Mesendoderm (in vitro differentiated cells): ENCODE results near the gene CD44.

Experiments used
- DNase-seq: peaks from one replicate; pipeline ENCODE4 v3.0.0; 2013
- H2AK5ac ChIP-seq: 2 replicates; pipeline ENCODE4 v1.6.1; 2013; ENCODE audit warnings: low read length, inconsistent platforms
- H2BK120ac ChIP-seq: 2 replicates; pipeline ENCODE4 v1.6.1; 2013; ENCODE audit warnings: low read depth, mild to moderate bottlenecking, low read length, moderate library complexity, mixed read lengths
- H2BK15ac ChIP-seq: replicated peaks from 2 replicates; pipeline ENCODE4 v1.6.1; 2013; ENCODE audit warnings: low read depth, mild to moderate bottlenecking, moderate library complexity
- H2BK5ac ChIP-seq: 2 replicates; pipeline ENCODE4 v1.6.1; 2013; ENCODE audit warnings: low read length, inconsistent platforms
- H3K18ac ChIP-seq: 2 replicates; pipeline ENCODE4 v1.6.1; 2013; ENCODE audit warnings: mild to moderate bottlenecking, low read length, mixed read lengths
- H3K23ac ChIP-seq: one replicate; pipeline ENCODE4 v1.6.1; 2013; ENCODE audit warnings: low read length
- H3K27ac ChIP-seq: 2 replicates; pipeline ENCODE4 v1.5.1; 2013; ENCODE audit warnings: low read depth, mild to moderate bottlenecking, inconsistent platforms, low read length, moderate library complexity
- H3K27me3 ChIP-seq: 2 replicates; pipeline ENCODE4 v1.6.1; 2013; ENCODE audit warnings: low read length, control low read depth, mild to moderate bottlenecking, inconsistent platforms; ENCODE audit not compliant: insufficient read depth, poor library complexity
- H3K36me3 ChIP-seq: 2 replicates; pipeline ENCODE4 v1.6.1; 2013; ENCODE audit warnings: low read length, inconsistent platforms; ENCODE audit not compliant: control insufficient read depth, insufficient read depth
- H3K4ac ChIP-seq: one replicate; pipeline ENCODE4 v1.6.1; 2013; ENCODE audit warnings: low read depth, mild to moderate bottlenecking, low read length, moderate library complexity
- H3K4me1 ChIP-seq: 2 replicates; pipeline ENCODE4 v1.6.1; 2013; ENCODE audit warnings: low read depth, low read length, inconsistent platforms; ENCODE audit not compliant: control insufficient read depth
- H3K4me2 ChIP-seq: 2 replicates; pipeline ENCODE4 v1.6.1; 2013; ENCODE audit warnings: low read length
- H3K4me3 ChIP-seq: 2 replicates; pipeline ENCODE4 v1.5.1; 2013; ENCODE audit warnings: mild to moderate bottlenecking, low read length
- H3K56ac ChIP-seq: one replicate; pipeline ENCODE4 v1.6.1; 2013; ENCODE audit warnings: low read length
- H3K79me1 ChIP-seq: 2 replicates; pipeline ENCODE4 v1.6.1; 2013; ENCODE audit warnings: low read length, inconsistent platforms
- H3K79me2 ChIP-seq: 2 replicates; pipeline ENCODE4 v1.6.1; 2013; ENCODE audit warnings: mild to moderate bottlenecking, low read length; ENCODE audit not compliant: control insufficient read depth, insufficient read depth
- H3K9ac ChIP-seq: 2 replicates; pipeline ENCODE4 v1.6.1; 2013; ENCODE audit warnings: low read length, inconsistent platforms
- H4K5ac ChIP-seq: one replicate; pipeline ENCODE4 v1.6.1; 2013; ENCODE audit warnings: low read length
- H4K8ac ChIP-seq: one replicate; pipeline ENCODE4 v1.6.1; 2013; ENCODE audit warnings: low read depth, mild to moderate bottlenecking, control low read depth, low read length, moderate library complexity
- WGBS: extraction: QIAGEN DNeasy Blood & Tissue Kit; methylation state at CpG from one replicate; pipeline ENCODE4 v1.1.7; 2013; ENCODE audit warnings: low lambda C conversion rate, missing lambda C conversion rate; ENCODE audit not compliant: insufficient coverage; ENCODE audit errors: extremely low coverage; 5-methylcytosine and 5-hydroxymethylcytosine counted together

Gene CD44

GRCh38 chr11:35262056-35262455 lies 123.1 kb downstream of the CD44 start:
- no peak overlapping the region for H2BK5ac ChIP-seq
- H3K79me2 ChIP-seq = no peaks in the 10 kb centered on the region
- no CpG with 5 or more reads among the region's 3 CpGs for WGBS
- H3K36me3 ChIP-seq = no peaks in the 10 kb centered on the region
- no peak overlapping the region for H2BK15ac ChIP-seq
- H3K9ac ChIP-seq = no peak overlapping the region
- no peak overlapping the region for H3K23ac ChIP-seq
- H3K79me1 ChIP-seq = no peaks in the 10 kb centered on the region
- H2AK5ac ChIP-seq = no peak overlapping the region
- H3K4me3 ChIP-seq = no peak overlapping the region
- no peak overlapping the region for H3K4me2 ChIP-seq
- H3K27ac ChIP-seq = no peak overlapping the region
- no peaks in the 10 kb centered on the region for H3K27me3 ChIP-seq
- H4K8ac ChIP-seq = no peak overlapping the region
- H2BK120ac ChIP-seq = no peak overlapping the region
- no peak overlapping the region for H3K56ac ChIP-seq
- no peak overlapping the region for H3K4ac ChIP-seq
- no peak for DNase-seq
- H3K4me1 ChIP-seq = no peaks in the 10 kb centered on the region
- no peak overlapping the region for H3K18ac ChIP-seq
- no peak overlapping the region for H4K5ac ChIP-seq

- Histone ChIP-seq H2BK15ac (no peak overlapping the region), H4K8ac (no peak overlapping the region), H2BK5ac (no peak overlapping the region), H4K5ac (no peak overlapping the region), H3K27ac (no peak overlapping the region), H3K79me2 (no peaks in the 10 kb centered on the region), H3K23ac (no peak overlapping the region), H3K4ac (no peak overlapping the region), H3K4me1 (no peaks in the 10 kb centered on the region), H3K27me3 (no peaks in the 10 kb centered on the region), H3K56ac (no peak overlapping the region), H2AK5ac (no peak overlapping the region), H3K4me3 (no peak overlapping the region), H3K9ac (no peak overlapping the region), H3K4me2 (no peak overlapping the region), H3K79me1 (no peaks in the 10 kb centered on the region), H3K36me3 (no peaks in the 10 kb centered on the region), H3K18ac (no peak overlapping the region), H2BK120ac (no peak overlapping the region)
- no peak for DNase-seq
Measured at GRCh38 chr11:35262735-35263134, 123.8 kb downstream of the CD44 start.

- Histone ChIP-seq H3K4ac (no peak overlapping the region), H3K36me3 (no peaks in the 10 kb centered on the region), H3K4me3 (no peak overlapping the region), H3K27ac (no peak overlapping the region), H4K8ac (no peak overlapping the region), H3K4me1 (no peaks in the 10 kb centered on the region), H3K79me2 (no peaks in the 10 kb centered on the region), H2BK15ac (no peak overlapping the region), H3K9ac (no peak overlapping the region), H3K56ac (no peak overlapping the region), H3K79me1 (no peaks in the 10 kb centered on the region), H2BK5ac (no peak overlapping the region), H3K4me2 (no peak overlapping the region), H3K18ac (no peak overlapping the region), H3K27me3 (no peaks in the 10 kb centered on the region), H2AK5ac (no peak overlapping the region), H2BK120ac (no peak overlapping the region), H3K23ac (no peak overlapping the region), H4K5ac (no peak overlapping the region)
- WGBS = no CpG with 5 or more reads among the region's 3 CpGs
- DNase-seq = no peak
Measured at GRCh38 chr11:35265755-35266454, 126.9 kb downstream of the CD44 start.

- Histone ChIP-seq H3K4me3 (no peak overlapping the region), H3K4ac (no peak overlapping the region), H2BK5ac (no peak overlapping the region), H3K27ac (no peak overlapping the region), H3K56ac (no peak overlapping the region), H3K79me1 (no peaks in the 10 kb centered on the region), H4K8ac (no peak overlapping the region), H3K4me2 (no peak overlapping the region), H3K36me3 (no peaks in the 10 kb centered on the region), H2AK5ac (no peak overlapping the region), H2BK15ac (no peak overlapping the region), H3K27me3 (no peaks in the 10 kb centered on the region), H4K5ac (no peak overlapping the region), H3K9ac (no peak overlapping the region), H2BK120ac (no peak overlapping the region), H3K23ac (no peak overlapping the region), H3K4me1 (no peaks in the 10 kb centered on the region), H3K79me2 (no peaks in the 10 kb centered on the region), H3K18ac (no peak overlapping the region)
- WGBS = no CpG with 5 or more reads among the region's 2 CpGs
- no peak for DNase-seq
Measured at GRCh38 chr11:35267504-35267903, 128.5 kb downstream of the CD44 start.

GRCh38 chr11:35270342-35270741 lies 131.4 kb downstream of the CD44 start:
- Histone ChIP-seq H3K4me2 (no peak overlapping the region), H3K79me2 (no peaks in the 10 kb centered on the region), H2BK120ac (no peak overlapping the region), H3K27ac (no peak overlapping the region), H2BK5ac (no peak overlapping the region), H2AK5ac (no peak overlapping the region), H3K23ac (no peak overlapping the region), H3K4me1 (peaks cover 2% of the 10 kb centered on the region), H3K27me3 (no peaks in the 10 kb centered on the region), H4K8ac (no peak overlapping the region), H3K18ac (no peak overlapping the region), H2BK15ac (no peak overlapping the region), H3K79me1 (no peaks in the 10 kb centered on the region), H3K9ac (no peak overlapping the region), H3K4me3 (no peak overlapping the region), H4K5ac (no peak overlapping the region), H3K56ac (no peak overlapping the region), H3K36me3 (no peaks in the 10 kb centered on the region), H3K4ac (no peak overlapping the region)
- WGBS = no CpG with 5 or more reads among the region's 1 CpG
- no peak for DNase-seq

GRCh38 chr11:35271031-35271430 lies 132.1 kb downstream of the CD44 start:
- Histone ChIP-seq H3K79me1 (no peaks in the 10 kb centered on the region), H4K8ac (no peak overlapping the region), H3K79me2 (no peaks in the 10 kb centered on the region), H4K5ac (no peak overlapping the region), H3K27ac (no peak overlapping the region), H2BK5ac (no peak overlapping the region), H3K56ac (no peak overlapping the region), H2AK5ac (no peak overlapping the region), H2BK120ac (no peak overlapping the region), H3K23ac (no peak overlapping the region), H3K27me3 (no peaks in the 10 kb centered on the region), H3K4me1 (peaks cover 2% of the 10 kb centered on the region), H2BK15ac (no peak overlapping the region), H3K4me2 (no peak overlapping the region), H3K9ac (no peak overlapping the region), H3K4me3 (no peak overlapping the region), H3K36me3 (no peaks in the 10 kb centered on the region), H3K4ac (no peak overlapping the region), H3K18ac (no peak overlapping the region)
- no CpG with 5 or more reads among the region's 3 CpGs for WGBS
- DNase-seq = no peak
